ENCODE results near the gene CDH23.

Gene CDH23

DNA sequence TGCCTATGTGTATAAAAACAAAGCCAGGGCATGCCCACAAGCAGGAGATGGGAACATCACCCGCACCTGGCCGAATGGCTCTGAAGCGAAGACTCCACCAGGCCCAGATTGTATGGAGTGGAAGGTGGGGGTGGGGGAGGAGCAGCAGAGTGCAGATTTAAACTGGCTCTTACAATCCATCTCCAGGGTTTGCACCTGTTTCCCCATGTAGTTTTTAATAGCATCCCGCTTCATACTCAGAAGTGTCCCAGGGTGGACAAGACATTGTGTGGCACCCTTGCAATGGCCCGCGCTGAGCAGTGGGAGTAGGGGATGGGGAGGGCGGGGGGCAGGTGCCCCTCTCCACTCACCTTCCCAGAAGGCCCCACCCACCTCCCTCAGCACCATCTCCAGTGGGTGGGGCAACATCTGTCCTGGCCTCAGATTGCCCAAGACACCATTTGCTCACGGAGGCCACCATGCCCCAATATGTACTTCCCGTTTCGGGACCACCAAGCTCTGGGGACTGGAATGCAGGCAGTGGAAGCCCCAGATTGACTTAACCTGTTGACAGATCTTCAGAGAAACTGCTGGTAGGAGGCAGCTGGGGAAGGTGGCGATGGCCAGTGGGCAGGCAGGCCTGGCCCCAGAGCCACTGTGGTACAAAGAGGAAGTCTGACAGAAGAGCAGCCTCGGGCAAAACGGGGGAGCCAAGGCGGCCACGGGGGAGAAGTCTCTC lies 353.6 kb downstream of the CDH23 start:
- no peak for DNase-seq

GRCh38 chr10:71750986-71751385 lies 354.3 kb downstream of the CDH23 start:
- no peak for DNase-seq

DNA sequence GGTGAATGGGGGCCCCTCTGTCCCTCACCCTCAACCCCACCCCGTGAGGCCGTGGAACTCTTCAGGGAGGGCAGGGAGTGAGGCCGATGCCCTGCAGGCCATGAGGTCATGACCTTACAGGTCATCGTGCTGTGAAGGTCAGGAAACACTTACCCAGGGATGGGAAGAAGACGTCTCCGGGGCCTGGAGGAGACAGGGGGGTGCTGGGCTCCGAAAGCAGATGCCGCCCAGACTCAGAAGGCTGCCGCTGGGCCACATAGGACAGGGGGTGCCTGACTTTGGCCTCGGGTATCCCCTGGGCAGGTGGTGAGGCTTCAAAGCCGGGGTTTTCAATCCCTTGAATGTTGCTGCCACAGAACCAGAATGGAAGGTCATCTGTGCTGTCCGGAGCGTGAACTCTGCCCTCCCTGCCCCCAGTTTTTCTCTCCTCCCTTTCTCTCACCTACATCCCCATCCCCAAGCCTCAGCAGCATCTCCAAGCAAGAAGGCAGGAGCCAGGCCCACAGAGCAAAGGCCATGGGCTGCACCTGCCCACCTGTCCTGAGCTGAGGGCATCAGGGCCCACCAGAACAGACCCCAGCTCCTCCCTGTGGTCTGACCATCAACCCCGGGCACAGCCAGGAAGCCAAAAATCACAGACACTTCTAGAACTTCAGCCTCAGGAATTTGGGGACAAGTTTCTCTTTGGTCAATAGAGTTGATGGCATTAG lies 354.9 kb downstream of the CDH23 start:
- DNase-seq: no peak

DNA sequence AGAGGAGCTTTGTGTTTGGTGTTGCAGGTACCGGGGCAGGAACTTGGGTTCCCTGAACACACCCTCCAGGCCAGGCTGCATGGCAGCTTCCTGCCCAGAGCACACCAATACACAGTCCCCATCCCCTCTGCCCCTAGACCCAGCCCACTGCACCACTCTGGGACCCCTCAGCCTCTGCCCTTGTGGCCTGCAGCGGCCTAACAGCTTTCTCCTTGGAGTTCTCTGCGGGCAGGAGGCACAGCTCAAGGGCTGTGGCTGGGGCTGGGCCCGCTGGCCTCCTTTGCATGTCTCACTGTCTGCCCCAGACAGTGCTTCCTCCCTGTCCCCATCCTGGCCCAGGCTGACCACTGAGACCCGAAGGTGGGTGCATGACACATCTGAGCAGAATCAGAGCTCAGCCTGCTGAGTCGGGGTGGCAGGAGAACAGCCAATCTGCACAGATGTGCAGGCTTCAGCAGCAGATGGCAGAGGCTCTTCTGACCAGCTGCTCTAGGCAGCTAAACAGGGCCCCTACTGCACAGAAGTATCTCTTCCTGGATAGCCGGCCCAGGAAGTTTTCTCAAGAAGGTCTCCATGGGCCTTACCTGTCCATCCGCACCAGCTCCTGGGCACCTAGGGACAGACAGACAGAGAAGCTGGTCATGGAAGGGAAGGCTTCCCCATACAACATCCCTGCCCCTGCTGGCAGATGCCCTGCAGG lies 355.8 kb downstream of the CDH23 start:
- DNase-seq: no peak

DNA sequence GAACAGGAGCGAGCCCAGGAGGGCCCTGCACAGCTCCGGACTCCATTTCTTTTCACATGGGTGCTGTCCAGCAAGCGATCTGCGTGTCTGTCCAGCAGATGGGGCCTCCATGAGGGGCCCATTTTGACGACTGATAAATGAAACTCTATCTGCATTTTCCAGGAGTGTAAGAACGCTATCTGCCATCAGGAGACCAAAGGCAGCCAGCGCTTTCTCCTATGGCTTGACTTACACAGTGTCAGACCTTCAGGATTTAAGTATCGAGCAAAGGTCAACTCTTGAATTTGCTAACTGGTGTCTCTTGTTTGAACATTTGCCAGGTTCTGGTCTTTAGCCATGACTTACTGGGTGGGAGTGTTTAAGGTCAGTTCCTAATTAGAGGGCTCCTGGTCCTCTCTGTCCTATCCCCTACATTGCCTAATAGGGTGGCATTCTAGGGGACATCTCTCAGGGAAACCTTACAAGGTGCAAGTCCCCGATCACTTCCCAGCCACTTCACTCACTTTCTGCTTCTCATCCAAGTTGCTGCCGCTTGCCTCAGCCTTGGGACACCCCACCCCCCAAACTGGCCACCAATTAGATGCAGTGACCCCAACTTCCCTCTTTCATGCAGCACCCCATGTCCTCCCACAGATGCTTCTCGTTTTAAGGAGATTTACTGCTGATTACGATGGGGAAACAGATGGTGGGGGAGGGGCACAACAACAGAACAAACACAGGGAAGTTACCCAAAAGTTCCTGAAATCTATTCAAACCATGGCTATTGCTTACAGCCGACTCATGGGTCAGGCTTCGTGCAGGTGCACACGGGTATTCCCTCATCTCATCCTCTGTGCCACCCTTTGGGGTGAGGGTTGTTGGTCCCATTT lies 356.6 kb downstream of the CDH23 start:
- DNase-seq: no peak

GRCh38 chr10:71753960-71754505 lies 357.3 kb downstream of the CDH23 start:
- no peak for DNase-seq

DNA sequence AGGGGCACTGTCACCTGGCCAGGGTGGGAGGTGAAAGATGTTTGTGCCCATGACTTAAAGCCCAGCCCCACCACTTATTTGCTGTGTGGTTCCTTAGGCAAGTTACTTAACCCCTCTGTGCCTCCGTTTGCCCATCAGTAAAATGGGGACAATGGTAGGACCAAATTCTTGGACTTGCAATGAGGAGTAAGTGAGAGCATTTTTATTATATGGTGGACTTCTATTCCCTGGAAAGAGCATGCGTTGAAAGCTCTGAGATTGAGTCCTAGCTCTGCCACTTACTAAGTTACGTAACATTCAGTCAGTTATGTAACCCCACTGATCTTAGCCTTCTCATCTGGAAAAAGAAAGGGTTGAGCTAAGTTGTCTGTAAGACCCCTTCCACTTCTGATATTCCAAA lies 357.8 kb downstream of the CDH23 start:
- DNase-seq: no peak

DNA sequence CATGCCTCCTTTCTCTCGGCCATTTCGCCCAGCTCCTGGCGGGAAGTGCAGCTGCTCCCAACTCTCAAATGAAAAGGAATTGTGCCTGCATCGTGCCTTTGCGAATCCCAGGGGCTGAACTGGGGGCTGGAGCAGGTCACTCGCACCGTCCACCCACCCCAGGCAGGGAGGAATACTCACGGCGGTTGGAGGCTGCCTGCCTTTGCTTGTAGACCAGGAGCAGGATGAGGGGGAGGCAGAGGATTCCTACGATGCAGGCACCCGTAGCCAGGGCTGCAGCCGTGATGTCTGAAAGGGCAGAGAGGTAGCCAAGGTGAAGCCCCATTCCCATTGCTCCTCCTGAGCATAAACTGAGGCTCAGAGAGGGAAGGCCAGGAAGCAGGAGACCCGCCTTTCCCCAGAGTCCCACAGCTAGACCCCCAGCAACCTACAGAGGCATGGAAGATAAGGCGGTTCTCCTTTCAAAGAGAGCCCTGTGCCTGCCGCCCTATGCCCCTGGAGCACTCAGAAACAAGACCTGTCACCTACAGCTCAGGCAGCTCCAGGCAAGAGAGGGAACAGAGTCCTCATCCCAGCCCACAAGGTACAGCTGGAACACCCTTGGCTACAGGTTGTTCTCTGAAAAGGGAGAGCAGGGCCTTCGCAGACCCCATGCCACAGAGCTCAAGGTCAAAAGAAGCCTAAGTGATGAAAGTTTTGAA lies 358.6 kb downstream of the CDH23 start:
- no peak for DNase-seq

- no peak for DNase-seq
Observed at GRCh38 chr10:71756311-71757191, 359.8 kb downstream of the CDH23 start.

- DNase-seq: no peak
Observed at GRCh38 chr10:71757399-71757922, 360.7 kb downstream of the CDH23 start.

DNA sequence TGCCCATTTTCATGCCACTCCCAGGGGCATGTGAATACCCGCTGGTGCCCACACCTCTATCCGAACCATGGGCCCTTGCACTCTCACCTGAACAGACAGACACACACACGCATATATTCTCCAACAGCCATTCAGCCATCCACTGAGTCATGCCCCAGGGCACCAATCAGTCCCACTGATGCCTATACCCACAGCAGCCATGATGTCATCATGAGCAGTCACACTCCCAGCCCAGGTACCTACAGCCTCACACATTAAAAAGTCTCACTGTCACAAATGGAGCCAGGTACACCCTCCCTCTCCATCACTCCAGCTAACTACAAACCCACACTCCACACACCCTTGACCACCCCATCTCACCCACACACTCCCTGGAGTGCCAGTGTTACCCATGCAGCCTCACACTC lies 364.4 kb downstream of the CDH23 start:
- no peak for DNase-seq

DNA sequence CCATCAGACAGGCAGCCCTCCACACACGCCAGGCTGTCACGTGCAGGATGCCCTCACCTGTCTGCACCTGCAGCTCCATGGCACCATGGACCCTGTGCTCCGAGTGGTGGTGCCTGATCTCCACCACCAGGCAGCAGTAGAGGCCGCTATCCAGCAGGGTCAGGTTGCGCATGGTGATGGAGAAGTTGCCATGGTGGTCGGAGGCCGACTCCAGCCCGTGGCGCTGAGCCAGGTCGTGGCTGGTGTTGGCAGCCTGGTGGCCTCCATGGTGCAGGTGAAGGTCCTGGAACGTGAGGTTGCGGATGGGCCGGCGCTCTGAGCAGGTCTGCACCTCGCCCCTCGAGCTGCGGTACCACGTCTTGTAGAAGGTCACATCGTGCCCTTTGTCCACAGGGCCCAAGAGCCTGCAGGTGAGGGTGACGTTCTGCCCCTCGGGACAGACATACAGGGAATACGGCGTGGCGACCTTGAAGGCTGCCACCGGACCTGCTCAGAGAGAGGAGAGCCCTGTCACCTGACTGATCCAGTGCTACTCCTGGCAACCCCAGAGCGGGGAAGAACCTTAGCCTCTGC lies 364.9 kb downstream of the CDH23 start:
- no peak for DNase-seq

DNA sequence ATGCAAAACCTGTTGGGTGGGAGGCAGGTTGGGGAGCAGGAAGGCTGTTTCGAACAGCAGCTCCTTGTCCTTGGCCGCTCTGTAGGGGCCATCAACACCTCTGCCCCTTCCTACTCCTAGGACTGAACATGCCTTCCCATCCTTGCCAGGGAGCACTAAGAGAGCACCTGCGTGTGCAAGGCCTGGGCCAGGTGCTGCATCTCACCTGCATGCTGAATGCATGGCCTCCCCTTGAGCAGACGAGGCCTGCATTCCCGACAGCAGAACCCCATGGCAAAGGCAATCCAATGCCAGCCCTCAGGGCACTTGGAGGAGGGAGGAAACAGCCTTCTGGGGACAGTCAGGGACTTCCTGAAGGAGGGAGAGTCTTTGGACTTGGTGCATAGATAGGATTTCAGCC lies 365.6 kb downstream of the CDH23 start:
- DNase-seq: no peak

GRCh38 chr10:71763352-71764127 lies 366.8 kb downstream of the CDH23 start:
- no peak for DNase-seq

GRCh38 chr10:71765176-71765904 lies 368.6 kb downstream of the CDH23 start:
- no peak for DNase-seq

- DNase-seq: no peak
Observed at GRCh38 chr10:71765906-71766716, 369.4 kb downstream of the CDH23 start.

- no peak for DNase-seq
Observed at GRCh38 chr10:71766717-71767419, 370.1 kb downstream of the CDH23 start.

Data from NCI-H2227 treated with DMSO at 0.1 percent for 48 hours (cell line).